ENCODE results near the gene CRIP2. TPM values are rescaled to one million over a fixed set of nuclear protein-coding genes. Genes with fewer than 3 reads are reported as not detected.

Gene CRIP2
- total and polyA plus RNA-seq, 10 of the 15 experiments (the other 5 are each of a cell fraction or from before 2014, with no cell fraction given), result 0.04 to 0.62 (median 0.37) TPM; not detected in 5

GRCh38 chr14:105427936-105428485 lies 46.6 kb upstream of the CRIP2 start (continued):
- TF ChIP-seq USF2 (IDR thresholded peaks at IDR 0.05; ENCODE audit: borderline replicate concordance, low read depth, low read length), result no peak
- TF ChIP-seq FOXK2 (IDR thresholded peaks at IDR 0.05), result no peak
- TF ChIP-seq GATAD2B (conservative IDR thresholded peaks at IDR 0.05; ENCODE audit: low read depth), result no peak

GRCh38 chr14:105430042-105430441 lies 44.6 kb upstream of the CRIP2 start:
- H2AFZ ChIP-seq (ENCODE audit: control insufficient read depth, low read depth, low read length), result no peak overlapping the region
- WGBS (ENCODE audit: insufficient coverage, insufficient replicate concordance, low lambda C conversion rate, missing lambda C conversion rate), result 99% methylated on average over 6 of the region's 6 CpGs
- ATAC-seq, result no peak
- BruUV-seq (replicated peaks), result no TSS peak
- in situ Hi-C loops (cut with MboI) (no loop called here), intact Hi-C loops (cut with micrococcal nuclease; ENCODE audit: unreplicated experiment) (no loop called here)
- FAIRE-seq, result no peak
- RAD21 ChIA-PET (ENCODE audit: unreplicated experiment), result no interaction called here
- no peak overlapping the region for H3K27ac ChIP-seq (ENCODE audit: control insufficient read depth, insufficient read depth)
- no peaks in the 10 kb centered on the region; the same call in 2 of the 3 replicates for H3K9me3 ChIP-seq (replicated peaks; ENCODE audit: control insufficient read depth, insufficient read depth, low read length)
- H3K36me3 ChIP-seq (ENCODE audit: control insufficient read depth in 2 of 2, insufficient read depth in 2 of 2, low read length in 1 of 2), result peaks cover 2 to 4% of the 10 kb centered on the region in 2 experiments; a peak in 3 of 4 replicates
- SMC1A ChIA-PET (ENCODE audit: uncharacterized antibody, unreplicated experiment), result no interaction called here
- H3K4me2 ChIP-seq (ENCODE audit: control insufficient read depth, insufficient read depth), result no peak overlapping the region
- CTCF ChIA-PET, result no interaction called here
- H3K4me3 ChIP-seq, result no peak overlapping the region
- H3K9ac ChIP-seq (ENCODE audit: control insufficient read depth, insufficient read depth, low read length), result no peak overlapping the region
- no peak for DNase-seq (ENCODE audit: low read depth, low spot score)
- H4K20me1 ChIP-seq (ENCODE audit: control insufficient read depth, insufficient read depth), result no peaks in the 10 kb centered on the region; the same call in 1 of the 2 replicates
- TF ChIP-seq DPF2 (IDR thresholded peaks at IDR 0.05), result no peak
- TF ChIP-seq REST (IDR thresholded peaks at IDR 0.05; ENCODE audit: low read depth, low read length), result no peak
- TF ChIP-seq CUX1 (IDR thresholded peaks at IDR 0.05; ENCODE audit: insufficient replicate concordance, low read depth, low read length), result no peak
- TF ChIP-seq CEBPB (IDR thresholded peaks at IDR 0.05; ENCODE audit: borderline replicate concordance in 1 of 2, low read depth in 2 of 2, low read length in 2 of 2), result no peak
- TF ChIP-seq HCFC1 (IDR thresholded peaks at IDR 0.05; ENCODE audit: low read length), result no peak
- no peak for TF ChIP-seq EZH2 (IDR thresholded peaks at IDR 0.05; ENCODE audit: borderline replicate concordance, control insufficient read depth, low read depth, low read length)
- TF ChIP-seq GATAD2B (conservative IDR thresholded peaks at IDR 0.05; ENCODE audit: low read depth), result no peak
- TF ChIP-seq NFIC (IDR thresholded peaks at IDR 0.05; ENCODE audit: low read depth, low read length), result no peak
- no peak for TF ChIP-seq HDAC2 (IDR thresholded peaks at IDR 0.05)
- peaks cover 32% of the 10 kb centered on the region for H3K79me2 ChIP-seq (ENCODE audit: control insufficient read depth, insufficient read depth, low read length)
- POLR2A ChIA-PET, result no interaction called here
- H3K4me1 ChIP-seq (ENCODE audit: control insufficient read depth, insufficient read depth, low read length), result no peaks in the 10 kb centered on the region; the same call in 1 of the 2 replicates
- H3K27me3 ChIP-seq (replicated peaks in 1 of 2; ENCODE audit: control insufficient read depth in 2 of 2, insufficient read depth in 2 of 2, low read length in 1 of 2), result no peaks in the 10 kb centered on the region
